Colon (tissue), 2 donors: ENCODE measurements around the gene TRIO.
"Not testable (repeated sequence)": the region's sequence is repeated elsewhere in the genome, so short reads cannot be mapped to it uniquely, and the experiment has no call there.

Experiments used
- FAIRE-seq: peaks from 2 replicates; lab custom pipeline; 2012; peaks lifted over from hg19 to GRCh38; lab: Jason Lieb, UNC
- donor health status: control.
- donor health status: control.

Gene TRIO

GRCh38 chr5:14415698-14416074 lies 272.5 kb downstream of the TRIO start:
- no peak for FAIRE-seq

- no peak for FAIRE-seq
Observed at GRCh38 chr5:14416621-14417275, 273.6 kb downstream of the TRIO start.

- FAIRE-seq = no peak
Observed at GRCh38 chr5:14417276-14417730, 274.2 kb downstream of the TRIO start.

GRCh38 chr5:14417792-14418765 lies 274.9 kb downstream of the TRIO start:
- FAIRE-seq = no peak

GRCh38 chr5:14419686-14420085 lies 276.5 kb downstream of the TRIO start:
- FAIRE-seq = no peak

- FAIRE-seq = no peak
Observed at GRCh38 chr5:14420101-14420811, 277.1 kb downstream of the TRIO start.

- no peak for FAIRE-seq
Observed at GRCh38 chr5:14421851-14422250, 278.7 kb downstream of the TRIO start.

- FAIRE-seq = no peak
Observed at GRCh38 chr5:14424011-14424685, 281.0 kb downstream of the TRIO start.

- FAIRE-seq = no peak
Observed at GRCh38 chr5:14425559-14425958, 282.4 kb downstream of the TRIO start.

GRCh38 chr5:14426521-14426920 lies 283.4 kb downstream of the TRIO start:
- no peak for FAIRE-seq

GRCh38 chr5:14428302-14429081 lies 285.4 kb downstream of the TRIO start:
- FAIRE-seq = no peak

GRCh38 chr5:14429101-14430050 lies 286.2 kb downstream of the TRIO start:
- no peak for FAIRE-seq

GRCh38 chr5:14431534-14431933 lies 288.4 kb downstream of the TRIO start:
- no peak for FAIRE-seq

- FAIRE-seq = no peak
Observed at GRCh38 chr5:14432931-14433589, 289.9 kb downstream of the TRIO start.

GRCh38 chr5:14435481-14435880 lies 292.3 kb downstream of the TRIO start:
- no peak for FAIRE-seq

- FAIRE-seq = not testable (repeated sequence)
Observed at GRCh38 chr5:14436122-14436521, 293.0 kb downstream of the TRIO start.

- FAIRE-seq = no peak
Observed at GRCh38 chr5:14436801-14437542, 293.8 kb downstream of the TRIO start.

GRCh38 chr5:14438195-14438606 lies 295.1 kb downstream of the TRIO start:
- FAIRE-seq = no peak
